ENCODE data around the gene ST6GALNAC2.

The ST6GALNAC2 gene

GRCh38 chr17:76601065-76601464, 15.4 kb upstream of the ST6GALNAC2 start:
- H3K27me3 Mint-ChIP-seq (ENCODE audit: low read depth), result peaks cover 11% of the 10 kb centered on the region
- H3K36me3 Mint-ChIP-seq (ENCODE audit: low read depth), result peaks cover 4% of the 10 kb centered on the region
- peaks cover 6% of the 10 kb centered on the region for H3K4me1 Mint-ChIP-seq
- TF ChIP-seq, protein P1, sequence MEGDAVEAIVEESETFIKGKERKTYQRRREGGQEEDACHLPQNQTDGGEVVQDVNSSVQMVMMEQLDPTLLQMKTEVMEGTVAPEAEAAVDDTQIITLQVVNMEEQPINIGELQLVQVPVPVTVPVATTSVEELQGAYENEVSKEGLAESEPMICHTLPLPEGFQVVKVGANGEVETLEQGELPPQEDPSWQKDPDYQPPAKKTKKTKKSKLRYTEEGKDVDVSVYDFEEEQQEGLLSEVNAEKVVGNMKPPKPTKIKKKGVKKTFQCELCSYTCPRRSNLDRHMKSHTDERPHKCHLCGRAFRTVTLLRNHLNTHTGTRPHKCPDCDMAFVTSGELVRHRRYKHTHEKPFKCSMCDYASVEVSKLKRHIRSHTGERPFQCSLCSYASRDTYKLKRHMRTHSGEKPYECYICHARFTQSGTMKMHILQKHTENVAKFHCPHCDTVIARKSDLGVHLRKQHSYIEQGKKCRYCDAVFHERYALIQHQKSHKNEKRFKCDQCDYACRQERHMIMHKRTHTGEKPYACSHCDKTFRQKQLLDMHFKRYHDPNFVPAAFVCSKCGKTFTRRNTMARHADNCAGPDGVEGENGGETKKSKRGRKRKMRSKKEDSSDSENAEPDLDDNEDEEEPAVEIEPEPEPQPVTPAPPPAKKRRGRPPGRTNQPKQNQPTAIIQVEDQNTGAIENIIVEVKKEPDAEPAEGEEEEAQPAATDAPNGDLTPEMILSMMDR (IDR thresholded peaks at IDR 0.05; ENCODE audit: unreplicated experiment in 3 of 3), result no peak
- H3K27ac Mint-ChIP-seq, result no peak overlapping the region
- no peaks in the 10 kb centered on the region for H3K9me3 Mint-ChIP-seq
- no peak overlapping the region for H3K4me3 Mint-ChIP-seq

- no peaks in the 10 kb centered on the region for H3K9me3 Mint-ChIP-seq
- TF ChIP-seq, protein P1 (IDR thresholded peaks at IDR 0.05; ENCODE audit: unreplicated experiment in 3 of 3), result no peak
- peaks cover 4% of the 10 kb centered on the region for H3K36me3 Mint-ChIP-seq (ENCODE audit: low read depth)
- peaks cover 6% of the 10 kb centered on the region for H3K4me1 Mint-ChIP-seq
- H3K27me3 Mint-ChIP-seq (ENCODE audit: low read depth), result peaks cover 11% of the 10 kb centered on the region
- H3K4me3 Mint-ChIP-seq, result no peak overlapping the region
- no peak overlapping the region for H3K27ac Mint-ChIP-seq
Observed at GRCh38 chr17:76599694-76600460, 14.2 kb upstream of the ST6GALNAC2 start.

DNA sequence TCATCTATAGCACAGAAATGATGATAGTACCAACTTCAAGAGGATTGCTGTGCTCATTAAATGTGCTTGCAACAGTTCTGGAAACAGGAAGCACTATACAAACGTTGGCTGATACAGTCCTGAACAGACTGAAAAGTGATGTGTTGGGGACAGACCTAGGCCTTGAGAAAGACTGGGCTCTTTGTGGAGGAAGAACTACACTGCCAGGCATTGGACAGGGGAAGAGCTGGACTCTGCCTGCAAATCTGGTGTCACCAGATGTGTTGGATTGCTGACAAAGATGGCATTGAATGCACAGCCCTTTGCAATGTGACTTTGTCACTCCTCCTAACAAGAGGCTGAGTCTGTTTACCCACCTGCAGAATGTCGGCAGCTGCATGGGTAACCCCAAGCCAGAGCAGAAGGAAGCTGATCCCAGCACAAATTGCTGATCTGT, 12.4 kb upstream of the ST6GALNAC2 start:
- H3K27me3 Mint-ChIP-seq (ENCODE audit: low read depth), result peaks cover 11% of the 10 kb centered on the region
- no peak overlapping the region for H3K4me3 Mint-ChIP-seq
- H3K4me1 Mint-ChIP-seq, result peaks cover 6% of the 10 kb centered on the region
- H3K36me3 Mint-ChIP-seq (ENCODE audit: low read depth), result peaks cover 3% of the 10 kb centered on the region
- no peaks in the 10 kb centered on the region for H3K9me3 Mint-ChIP-seq
- TF ChIP-seq, protein P1 (IDR thresholded peaks at IDR 0.05; ENCODE audit: unreplicated experiment in 3 of 3), result no peak
- H3K27ac Mint-ChIP-seq, result no peak overlapping the region

DNA sequence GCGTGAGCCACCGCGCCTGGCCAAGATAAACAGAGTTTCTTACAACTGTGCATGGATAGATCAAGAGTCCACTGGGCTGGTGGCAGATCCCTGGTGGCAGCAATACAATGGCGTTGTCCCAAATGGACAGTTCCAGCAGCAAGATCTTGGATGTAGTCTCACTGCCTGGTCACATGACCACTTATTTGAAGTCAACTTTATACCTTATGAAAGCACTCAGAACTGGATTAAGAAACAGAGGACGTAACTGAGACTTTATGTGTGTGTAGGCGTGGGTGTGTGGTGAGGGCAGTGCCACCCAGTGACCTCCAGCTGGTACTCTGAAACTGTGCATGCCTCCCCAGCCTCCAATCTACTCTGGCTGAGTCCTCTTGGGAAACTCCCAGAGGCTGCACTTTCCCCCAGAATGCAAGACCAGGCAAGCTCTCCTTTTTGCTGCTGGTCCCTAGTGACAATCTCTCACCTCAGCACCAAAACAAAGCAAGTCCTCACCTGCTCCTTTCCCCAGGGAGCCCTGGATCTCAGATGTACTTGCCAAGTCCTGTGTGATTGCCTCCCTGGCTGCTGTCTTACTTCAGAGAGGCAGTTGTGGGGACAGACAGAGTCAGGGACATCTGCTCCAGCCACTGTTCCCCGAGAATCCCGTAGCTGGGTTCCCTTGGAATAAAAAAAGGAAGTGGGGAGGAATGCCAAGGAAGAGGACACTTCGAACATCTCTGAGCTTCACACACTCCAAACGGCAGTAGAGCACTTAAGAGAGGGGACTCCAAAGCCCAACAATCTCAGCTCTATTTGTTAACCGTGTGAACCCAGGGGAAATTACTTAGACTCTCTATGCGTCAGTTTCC, 11.7 kb upstream of the ST6GALNAC2 start:
- TF ChIP-seq, protein P1 (IDR thresholded peaks at IDR 0.05; ENCODE audit: unreplicated experiment in 3 of 3), result no peak
- peaks cover 6% of the 10 kb centered on the region for H3K4me1 Mint-ChIP-seq
- H3K9me3 Mint-ChIP-seq, result no peaks in the 10 kb centered on the region

GRCh38 chr17:76594690-76595089, 9.0 kb upstream of the ST6GALNAC2 start:
- Mint-ChIP-seq H3K27me3 (ENCODE audit: low read depth) (peaks cover 15% of the 10 kb centered on the region), H3K4me1 (peaks cover 2% of the 10 kb centered on the region), H3K27ac (no peak overlapping the region), H3K4me3 (no peak overlapping the region), H3K36me3 (ENCODE audit: low read depth) (no peaks in the 10 kb centered on the region), H3K9me3 (peaks cover under 1% of the 10 kb centered on the region)
- TF ChIP-seq, protein P1 (IDR thresholded peaks at IDR 0.05; ENCODE audit: unreplicated experiment in 3 of 3), result no peak

More for the DNA sequence above, 11.7 kb upstream of the ST6GALNAC2 start:
- Mint-ChIP-seq H3K36me3 (ENCODE audit: low read depth) (no peaks in the 10 kb centered on the region), H3K27me3 (ENCODE audit: low read depth) (peaks cover 11% of the 10 kb centered on the region), H3K4me3 (no peak overlapping the region), H3K27ac (no peak overlapping the region)

Measured in nephron (organoid).